Endothelial cell of umbilical vein (primary cell): ENCODE measurements around the gene SLC39A11. TPM values are rescaled to one million over a fixed set of nuclear protein-coding genes. Genes with fewer than 3 reads are reported as not detected.

Experiments used
- BruUV-seq: library from RNA; stranded (reverse); fragments of 400-500 nt; replicated peaks from 2 replicates; lab custom pipeline; 2021; lab: Mats Ljungman, UMichigan
- CTCF ChIA-PET: fragments of 300-600, 350-600 bp; sonication (Branson Sonifier 250); formaldehyde crosslinking; loops from one replicate; lab custom pipeline; 2021; ENCODE audit warnings: antibody characterized with exemption, inconsistent platforms; lab: Charles Lee
- POLR2A ChIA-PET: fragments of 300-600, 350-600 bp; sonication (Branson Sonifier 250); formaldehyde crosslinking; loops from one replicate; lab custom pipeline; 2021; ENCODE audit warnings: antibody characterized with exemption, inconsistent platforms; lab: Charles Lee
- DNase-seq: peaks from one replicate; pipeline ENCODE4 v3.0.0-alpha.2; 2011; ENCODE audit warnings: low read depth, low spot score
- FAIRE-seq: peaks from 2 replicates; lab custom pipeline; 2011; peaks lifted over from hg19 to GRCh38; lab: Jason Lieb, UNC
- H2AFZ ChIP-seq: 2 replicates; pipeline ENCODE4 v1.6.0; 2012; ENCODE audit warnings: low read depth, low read length, control low read depth, inconsistent platforms
- H3K27ac ChIP-seq: 2 replicates; pipeline ENCODE4 v1.5.1; 2011; ENCODE audit warnings: low read depth, mild to moderate bottlenecking, control low read depth, low read length, moderate library complexity; ENCODE audit not compliant: insufficient read depth
- H3K27me3 ChIP-seq, 2 experiments: 2 replicates each; pipeline versions ENCODE4 v1.6.0 to v1.6.1; 2011; ENCODE audit warnings: low read length in 2 of 2, mixed read lengths in 1 of 2; ENCODE audit not compliant: control insufficient read depth in 2 of 2, insufficient read depth in 2 of 2
- H3K36me3 ChIP-seq, 2 experiments: 2 replicates in 1 of 2; 3 replicates in 1 of 2; pipeline ENCODE4 v1.5.1; 2011; ENCODE audit warnings: low read length in 2 of 2, mild to moderate bottlenecking in 1 of 2, moderate library complexity in 1 of 2; ENCODE audit not compliant: control insufficient read depth in 2 of 2, insufficient read depth in 2 of 2; ENCODE audit errors: extremely low read depth in 1 of 2
- H3K4me1 ChIP-seq: 3 replicates; pipeline ENCODE4 v1.5.1; 2011; ENCODE audit warnings: mild to moderate bottlenecking, low read length; ENCODE audit not compliant: control insufficient read depth, insufficient read depth; ENCODE audit errors: extremely low read depth
- H3K4me2 ChIP-seq: 2 replicates; pipeline ENCODE4 v1.6.1; 2011; ENCODE audit warnings: low read length, control low read depth, mixed read lengths; ENCODE audit not compliant: insufficient read depth
- H3K4me3 ChIP-seq, 3 experiments: fragments of 200-600 bp in 1 of 3; sonication (generic), shearing (Covaris generic) in 1 of 3; replicated peaks in 1 of 3; 2 replicates each; pipeline ENCODE4 v1.5.1; 2011 to 2016; ENCODE audit warnings: control low read depth in 3 of 3, low read length in 3 of 3, mild to moderate bottlenecking in 2 of 3, inconsistent platforms in 1 of 3, low read depth in 1 of 3, moderate library complexity in 1 of 3; ENCODE audit not compliant: insufficient read depth in 1 of 3
- H3K79me2 ChIP-seq: 2 replicates; pipeline ENCODE4 v1.6.0; 2012; ENCODE audit warnings: low read length, inconsistent platforms; ENCODE audit not compliant: control insufficient read depth, insufficient read depth
- H3K9ac ChIP-seq: replicated peaks from 2 replicates; pipeline ENCODE3; 2011; ENCODE audit warnings: low read length, control low read depth; ENCODE audit not compliant: insufficient read depth; ENCODE audit errors: extremely low read depth
- H3K9me1 ChIP-seq: replicated peaks from 3 replicates; pipeline ENCODE4 v1.6.0; 2011; ENCODE audit warnings: mild to moderate bottlenecking, low read length; ENCODE audit not compliant: control insufficient read depth, insufficient read depth; ENCODE audit errors: extremely low read depth
- H3K9me3 ChIP-seq: replicated peaks from 2 replicates; pipeline ENCODE4 v1.5.1; 2012; ENCODE audit warnings: low read length, inconsistent platforms; ENCODE audit not compliant: control insufficient read depth, insufficient read depth
- H4K20me1 ChIP-seq: replicated peaks from 2 replicates; pipeline ENCODE3; 2011; ENCODE audit warnings: mild to moderate bottlenecking, low read length; ENCODE audit not compliant: control insufficient read depth, insufficient read depth; ENCODE audit errors: extremely low read depth
- CTCF ChIP-seq, 2 donors: IDR thresholded peaks; 1 replicate in 1 of 2; 2 replicates in 1 of 2; pipeline ENCODE4 v1.5.1; 2011; ENCODE audit warnings: low read length in 2 of 2, mild to moderate bottlenecking in 2 of 2, moderate library complexity in 2 of 2, control low read depth in 1 of 2, inconsistent platforms in 1 of 2, low read depth in 1 of 2; ENCODE audit not compliant: insufficient read depth in 1 of 2; ENCODE audit errors: extremely low read depth in 1 of 2
- GATA2 ChIP-seq: IDR thresholded peaks from 2 replicates; pipeline ENCODE4 v1.7.0; 2011; ENCODE audit warnings: low read depth, mild to moderate bottlenecking, moderate library complexity, mixed read lengths, low read length; ENCODE audit not compliant: insufficient read length, insufficient read depth
- JUN ChIP-seq: IDR thresholded peaks from 2 replicates; pipeline ENCODE4 v1.6.1; 2011; ENCODE audit warnings: borderline replicate concordance, low read depth; ENCODE audit not compliant: insufficient read length, insufficient read depth
- POLR2AphosphoS5 ChIP-seq: IDR thresholded peaks from 2 replicates; pipeline ENCODE4 v1.6.1; 2012; ENCODE audit warnings: low read depth, mild to moderate bottlenecking, control low read depth, low read length, moderate library complexity; ENCODE audit not compliant: insufficient read depth
- dilution Hi-C: fragments of 300-500 bp; cut with MboI; formaldehyde crosslinking; loops from one replicate; pipeline ENCODE4 v1.15.0; 2019; ENCODE audit warnings: low sequenced_read_pairs; ENCODE audit not compliant: extremely low pct_ligation_motif_present
- intact Hi-C: fragments of 100-400 bp; cut with micrococcal nuclease; formaldehyde crosslinking; loops from one replicate; pipeline ENCODE4 v1.10.0; 2022
- polyA plus RNA-seq, 4 experiments: library from polyadenylated mRNA; depleted of rRNA in 3 of 4; stranded (reverse) in 3 of 4; unstranded in 1 of 4; fragments of >200 nt; gene quantifications; 2 replicates each; pipeline versions ENCODE4 v1.2.1 to v1.2.3, GENCODE V29; 2011 to 2012; ENCODE audit warnings: missing spikeins in 1 of 4
- total RNA-seq: library from RNA; stranded (reverse); gene quantifications from 2 replicates; pipeline ENCODE4 v1.2.3, GENCODE V29; 2021

SLC39A11 gene
- total and polyA plus RNA-seq, 2 donors (not counting 3 experiments of a cell fraction or from before 2014, with no cell fraction given), result 8.1 to 11.9 TPM

GRCh38 chr17:72945473-72945872 is 147.0 kb downstream of the SLC39A11 start:
- Histone ChIP-seq H3K4me2 (no peak overlapping the region), H3K4me1 (no peaks in the 10 kb centered on the region), H2AFZ (no peak overlapping the region), H3K79me2 (no peaks in the 10 kb centered on the region), H4K20me1 (no peaks in the 10 kb centered on the region), H3K9ac (no peak overlapping the region), H3K27ac (no peak overlapping the region), H3K4me3 (no peak overlapping the region), H3K9me3 (no peaks in the 10 kb centered on the region), H3K9me1 (no peaks in the 10 kb centered on the region), H3K36me3 (no peaks in the 10 kb centered on the region), H3K27me3 (no peaks in the 10 kb centered on the region)
- CTCF ChIA-PET, result interaction anchor here (0.6 kb wide), 1 partner anchor 10 kb away, joined by 4 read pairs; no protein-coding TSS in a partner anchor
- POLR2A ChIA-PET, result no interaction called here
- no peak for DNase-seq
- intact Hi-C loops (no loop called here), dilution Hi-C loops (no loop called here)
- TF ChIP-seq POLR2AphosphoS5 (no peak), CTCF (IDR thresholded peaks at IDR 0.05; ENCODE audit: extremely low read depth in 1 of 2, insufficient read depth in 1 of 2, low read depth in 1 of 2, low read length in 2 of 2) (no peak), GATA2 (no peak), JUN (no peak)
- no peak for FAIRE-seq
- BruUV-seq, result no TSS peak
